Stimulated activated CD8-positive, alpha-beta memory T cell treated with anti-CD3 and anti-CD28 coated beads, Interleukin-4, amount 100 ng/mL, for 4 hours (primary cell): ENCODE data around the gene FAM83F.

Experiments
- DNase-seq, 2 donors: peaks; one replicate each; pipeline ENCODE4 v3.0.0-alpha.2; 2020; ENCODE audit warnings: low read depth in 2 of 2, low spot score in 1 of 2

Gene FAM83F

DNA sequence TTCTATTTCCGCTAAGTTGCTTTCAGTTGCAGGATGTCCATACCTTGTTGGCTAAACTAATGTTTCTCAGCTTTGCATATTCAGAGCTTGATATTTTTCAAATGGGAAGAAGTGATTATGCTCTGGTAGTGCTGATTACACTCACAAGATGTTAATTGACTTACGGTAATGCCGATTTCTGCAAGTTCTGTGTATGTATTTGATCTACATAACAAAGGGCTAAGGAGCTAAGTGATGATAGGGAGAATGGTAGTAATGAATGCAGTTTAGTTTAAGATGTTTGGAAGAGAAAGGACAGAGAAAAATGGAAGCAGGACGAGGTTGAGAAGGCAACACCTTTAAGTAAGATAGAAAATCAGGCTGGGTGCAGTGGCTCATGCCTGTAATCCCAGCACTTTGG, 61.4 kb downstream of the FAM83F start:
- no peak for DNase-seq

DNA sequence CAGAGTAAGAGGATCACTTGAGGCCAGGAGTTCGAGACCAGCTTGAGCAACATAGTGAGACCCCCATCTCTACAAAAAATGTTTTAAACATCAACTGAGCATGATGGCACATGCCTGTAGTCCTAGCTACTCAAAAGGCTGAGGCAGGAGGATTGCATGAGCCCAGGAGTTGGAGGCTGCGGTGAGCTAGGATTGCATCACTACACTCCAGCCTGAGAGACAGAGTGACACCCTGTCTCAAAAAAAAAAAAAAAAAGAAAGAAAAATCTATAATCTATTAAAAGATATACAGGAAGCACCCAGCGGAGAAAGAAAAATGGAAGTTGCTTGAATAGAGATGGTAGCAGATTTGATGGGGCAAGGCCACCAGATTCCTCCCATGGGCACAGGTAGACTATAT, 61.8 kb downstream of the FAM83F start:
- DNase-seq: no peak

DNA sequence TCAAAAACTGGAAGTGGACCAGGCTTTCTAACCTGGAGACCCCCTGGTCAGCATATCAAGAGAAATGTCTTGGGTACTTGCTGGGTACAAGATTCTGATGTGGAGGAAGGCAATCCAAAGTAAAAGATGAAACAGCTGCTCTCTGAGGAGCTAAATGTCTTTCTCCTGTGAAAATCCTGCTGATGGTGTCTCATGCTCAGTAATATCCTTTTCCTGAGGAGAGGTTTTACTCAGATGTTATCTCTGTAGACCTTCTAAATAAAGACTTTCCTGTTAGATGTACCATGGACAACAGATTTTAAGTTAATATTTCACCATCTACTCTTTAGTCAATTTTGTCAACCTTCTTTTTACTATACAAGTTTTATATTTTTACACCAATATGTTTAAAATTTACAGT, 62.9 kb downstream of the FAM83F start:
- DNase-seq: no peak

DNA sequence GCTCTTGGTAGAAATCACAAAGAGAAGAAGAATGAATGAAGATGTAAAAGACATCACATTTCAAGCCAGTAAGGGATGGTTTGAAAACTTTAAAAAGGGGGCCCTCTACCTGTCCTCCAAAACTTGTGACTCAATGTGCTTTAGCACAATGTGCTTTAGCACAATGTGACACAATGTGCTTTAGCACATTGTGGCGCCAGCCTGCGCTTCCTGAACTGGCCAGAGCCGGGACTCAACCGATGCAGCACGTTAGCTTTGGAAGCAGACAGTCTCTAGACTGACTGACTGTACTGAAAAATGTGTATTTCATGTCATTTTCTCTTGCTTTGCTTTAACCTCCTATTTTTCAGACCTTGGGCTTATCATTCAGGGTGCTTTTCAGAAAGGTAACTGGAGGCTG, 63.5 kb downstream of the FAM83F start:
- no peak for DNase-seq

DNA sequence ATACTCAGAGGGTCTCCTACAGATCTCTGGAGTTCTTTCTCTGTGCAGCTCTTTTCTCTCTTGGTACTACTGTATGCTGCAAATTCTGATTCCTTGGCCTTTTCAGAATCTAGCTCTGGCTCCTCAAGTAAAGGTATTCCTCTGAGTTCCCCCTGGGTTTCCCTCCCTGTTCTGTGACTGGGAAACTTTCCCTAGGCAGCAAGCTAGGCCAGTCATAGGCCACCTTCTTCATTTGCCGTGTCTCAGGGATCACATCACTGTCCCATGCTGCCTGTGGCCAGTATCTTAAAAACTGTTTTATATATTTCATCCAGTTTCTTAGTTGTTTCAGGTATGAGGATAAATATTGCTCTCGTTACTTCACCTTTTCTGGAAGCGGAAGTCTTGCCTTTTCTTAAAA, 71.2 kb downstream of the FAM83F start:
- no peak for DNase-seq

DNA sequence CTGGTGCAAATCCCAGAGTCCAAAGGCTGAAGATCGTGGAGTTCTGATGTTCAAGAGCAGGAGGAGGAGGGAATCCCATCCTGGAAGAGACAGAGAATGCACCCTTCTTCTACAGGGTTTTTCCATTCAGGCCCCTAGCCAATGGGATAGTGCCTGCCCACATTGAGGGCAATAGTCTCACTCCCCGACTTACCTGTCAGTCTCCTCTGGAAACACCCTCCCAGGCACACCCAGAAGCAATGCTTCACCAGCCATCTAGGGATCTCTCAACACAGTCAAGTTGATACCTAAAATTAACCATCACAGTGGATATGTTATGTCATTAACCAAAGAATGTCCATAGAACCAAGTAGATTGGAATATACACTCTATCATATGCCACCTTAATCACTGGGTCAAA, 72.9 kb downstream of the FAM83F start:
- no peak for DNase-seq

DNA sequence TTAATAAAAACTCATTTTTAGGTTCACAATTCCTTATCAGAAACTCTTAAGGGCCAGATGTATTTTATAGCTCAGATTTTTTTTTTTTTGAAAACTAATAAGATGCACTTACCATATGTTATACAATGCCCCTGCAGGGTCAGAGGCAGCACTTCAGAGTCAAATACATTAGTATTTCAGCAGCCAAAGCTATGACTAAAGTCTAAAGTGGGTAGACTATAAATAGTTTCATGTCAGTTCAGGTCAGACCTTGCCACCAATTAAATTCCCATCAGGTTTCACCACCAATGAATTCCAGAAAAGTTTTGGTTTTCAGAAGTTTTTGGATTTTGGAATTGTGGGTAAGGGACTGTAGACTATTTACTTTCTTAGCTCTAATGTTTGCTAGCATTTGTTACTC, 75.9 kb downstream of the FAM83F start:
- no peak for DNase-seq

DNA sequence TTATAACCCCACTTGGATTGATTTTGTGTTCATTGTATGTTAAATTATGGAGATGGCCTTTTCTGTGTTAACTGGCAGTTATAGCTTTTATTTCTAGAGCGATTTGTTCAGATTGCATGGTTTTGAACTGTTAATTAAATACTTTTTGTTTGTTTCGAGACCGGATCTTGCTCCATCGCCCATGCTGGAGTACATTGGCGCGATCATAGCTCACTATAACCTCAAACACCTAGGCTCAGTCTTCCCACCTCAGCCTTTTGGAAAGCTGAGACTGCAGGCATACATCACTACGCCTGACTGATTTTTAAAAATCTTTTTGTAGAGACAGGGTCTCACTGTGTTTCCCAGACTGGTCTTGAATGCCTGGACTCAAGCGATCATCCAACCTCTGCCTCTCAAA, 77.0 kb downstream of the FAM83F start:
- DNase-seq: no peak

DNA sequence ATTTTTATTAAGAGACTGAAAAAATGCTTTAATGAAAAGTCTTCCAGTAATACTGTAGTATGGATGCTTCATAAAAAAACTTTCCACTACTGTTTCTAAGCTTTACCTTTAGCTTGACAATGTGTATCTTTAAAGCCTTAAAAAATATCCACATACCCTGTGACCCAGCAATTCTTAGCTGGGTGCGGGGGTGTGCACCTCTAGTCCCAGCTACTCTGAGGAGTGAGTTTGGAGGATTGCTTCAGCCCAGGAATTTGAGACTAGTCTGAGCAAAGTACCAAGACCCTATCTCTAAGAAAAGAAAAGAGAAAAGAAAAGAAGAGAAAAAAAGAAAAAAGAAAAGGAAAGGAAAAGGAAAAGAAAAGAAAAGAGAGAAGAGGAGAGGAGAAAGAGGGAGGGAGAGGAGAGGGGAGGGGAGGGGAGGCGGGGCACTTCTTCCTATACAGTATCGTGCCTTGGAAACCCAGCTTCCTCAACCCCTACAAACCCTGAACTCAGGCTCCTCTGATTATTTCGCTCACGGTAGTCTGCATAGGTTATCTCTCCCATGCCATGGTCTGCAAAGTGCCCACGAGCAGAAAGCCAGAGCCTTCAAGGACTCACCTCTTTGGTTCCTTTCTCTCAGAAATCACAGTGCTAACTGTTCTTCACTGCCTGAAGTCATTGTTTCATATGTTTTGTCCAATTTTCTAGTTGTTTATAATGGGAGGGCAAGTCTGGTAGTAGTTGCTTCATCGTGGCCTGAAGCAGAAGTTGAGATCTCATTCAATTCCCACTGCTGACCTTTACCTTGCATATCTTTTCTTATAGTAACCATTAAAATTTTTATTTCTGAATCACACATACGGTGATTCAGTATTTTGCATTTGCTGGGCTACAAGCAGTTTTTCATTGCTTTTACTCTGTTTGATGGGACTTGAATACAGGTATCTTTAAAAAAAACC, 82.2 kb downstream of the FAM83F start:
- no peak for DNase-seq

DNA sequence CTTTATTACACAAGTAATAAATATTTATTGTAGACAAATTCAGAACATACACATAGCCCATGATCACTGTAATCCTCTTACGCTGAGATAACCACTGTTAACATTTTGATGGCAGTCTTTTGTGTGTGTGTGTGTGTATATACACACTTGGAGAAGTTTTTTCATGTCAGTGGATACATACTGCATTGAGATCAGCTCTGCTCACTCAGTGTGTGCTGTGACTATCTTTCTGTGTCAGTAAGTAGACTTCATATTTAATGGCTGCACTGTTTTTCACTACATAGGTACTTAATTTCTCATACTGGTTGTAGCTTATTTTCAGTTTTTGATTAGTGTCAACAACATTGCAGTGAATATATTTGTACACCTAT, 82.9 kb downstream of the FAM83F start:
- DNase-seq: no peak

DNA sequence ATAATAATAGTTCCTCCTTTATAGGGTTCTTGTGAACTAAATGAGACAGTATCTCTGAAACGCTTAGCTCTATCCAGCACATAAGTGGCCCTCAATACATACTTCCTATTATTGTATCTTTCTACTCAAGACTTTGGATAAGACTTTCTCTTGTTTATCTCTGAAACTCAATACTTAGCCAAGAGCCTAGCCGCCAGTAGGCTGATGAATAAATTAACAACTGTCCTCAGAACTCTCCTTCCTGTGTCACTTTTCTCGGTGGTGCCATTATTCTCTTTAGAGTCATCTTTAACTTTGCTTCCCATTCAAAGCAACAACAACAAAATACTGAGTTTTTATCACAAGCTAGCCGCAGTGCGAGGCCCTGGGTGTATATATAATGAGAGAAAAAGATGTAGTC, 86.9 kb downstream of the FAM83F start:
- DNase-seq: no peak

DNA sequence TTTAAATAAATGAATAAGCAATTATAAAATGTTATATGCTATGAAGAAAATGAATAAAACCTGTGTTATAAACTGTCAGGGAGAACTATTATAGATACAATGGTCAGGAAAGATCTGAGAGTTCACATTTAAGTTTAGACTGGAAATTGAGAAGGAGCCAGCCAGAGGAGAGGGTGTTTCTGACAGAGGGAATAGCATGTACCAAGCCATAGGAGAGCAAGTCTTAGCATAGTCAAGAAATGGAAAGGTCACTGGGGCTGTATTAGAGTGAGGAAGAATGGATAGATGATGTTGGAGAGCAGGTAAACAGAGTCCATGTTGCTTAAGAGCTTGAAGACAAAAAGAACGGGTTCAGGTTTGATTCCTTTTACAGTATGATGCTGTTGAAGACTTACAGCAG, 87.4 kb downstream of the FAM83F start:
- no peak for DNase-seq

DNA sequence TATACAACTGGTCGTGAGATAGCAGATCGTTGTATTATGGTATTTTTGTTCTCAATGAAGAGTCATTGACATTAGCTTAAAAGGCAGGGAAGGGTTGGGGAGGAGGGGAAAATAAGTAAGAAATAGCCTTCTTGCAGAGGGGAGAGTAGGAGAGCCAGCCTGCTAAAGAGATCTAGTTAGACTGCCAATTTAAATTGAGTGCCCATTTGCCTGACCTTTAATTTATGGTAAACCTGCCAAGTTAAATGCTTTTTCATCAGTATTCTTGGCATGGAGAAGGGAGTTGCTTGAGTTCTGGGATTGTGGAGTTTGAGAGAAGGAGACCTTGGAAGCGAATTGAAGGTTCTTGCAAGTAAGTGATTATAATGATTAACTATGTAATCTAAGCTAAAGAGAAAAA, 89.0 kb downstream of the FAM83F start:
- no peak for DNase-seq

DNA sequence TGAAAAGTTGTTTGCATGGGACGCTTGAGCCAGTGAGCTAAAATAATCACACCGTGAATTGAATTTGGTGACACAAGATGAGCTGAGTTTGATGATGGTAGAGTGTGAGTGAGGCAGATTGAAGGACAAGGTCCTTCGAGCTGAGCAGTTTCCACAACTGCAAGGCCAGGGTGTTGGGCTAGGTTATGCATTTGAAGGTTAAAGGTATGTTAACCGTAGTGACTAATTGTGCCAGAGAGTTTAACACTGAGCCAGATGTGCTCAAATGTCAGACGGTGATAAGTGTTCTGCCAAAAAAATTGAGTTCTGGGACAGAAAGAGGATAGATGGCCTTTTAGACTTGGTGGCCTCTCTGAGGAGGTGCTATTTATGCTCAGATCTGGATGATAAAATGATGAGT, 89.5 kb downstream of the FAM83F start:
- DNase-seq: no peak

DNA sequence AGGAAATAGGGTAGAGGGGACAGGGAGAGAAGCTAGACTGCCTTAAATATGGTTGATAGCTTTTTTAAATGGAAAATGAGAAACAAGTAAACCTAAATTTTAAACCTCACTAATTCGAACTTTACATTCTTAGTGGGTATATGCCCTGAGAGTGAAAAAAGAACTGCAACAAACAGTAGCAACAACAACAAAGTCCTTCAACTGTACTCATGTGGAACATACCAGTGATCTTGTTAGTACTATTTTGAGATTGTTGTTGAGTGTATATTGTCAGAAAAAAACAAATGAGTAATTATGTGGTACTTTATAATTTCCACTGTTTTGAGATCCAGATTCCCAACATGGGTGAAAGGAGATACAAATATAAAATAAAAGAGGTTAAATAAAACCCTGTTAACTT, 94.1 kb downstream of the FAM83F start:
- DNase-seq: no peak
